ENCODE data around the gene PVALEF.

PVALEF gene

DNA sequence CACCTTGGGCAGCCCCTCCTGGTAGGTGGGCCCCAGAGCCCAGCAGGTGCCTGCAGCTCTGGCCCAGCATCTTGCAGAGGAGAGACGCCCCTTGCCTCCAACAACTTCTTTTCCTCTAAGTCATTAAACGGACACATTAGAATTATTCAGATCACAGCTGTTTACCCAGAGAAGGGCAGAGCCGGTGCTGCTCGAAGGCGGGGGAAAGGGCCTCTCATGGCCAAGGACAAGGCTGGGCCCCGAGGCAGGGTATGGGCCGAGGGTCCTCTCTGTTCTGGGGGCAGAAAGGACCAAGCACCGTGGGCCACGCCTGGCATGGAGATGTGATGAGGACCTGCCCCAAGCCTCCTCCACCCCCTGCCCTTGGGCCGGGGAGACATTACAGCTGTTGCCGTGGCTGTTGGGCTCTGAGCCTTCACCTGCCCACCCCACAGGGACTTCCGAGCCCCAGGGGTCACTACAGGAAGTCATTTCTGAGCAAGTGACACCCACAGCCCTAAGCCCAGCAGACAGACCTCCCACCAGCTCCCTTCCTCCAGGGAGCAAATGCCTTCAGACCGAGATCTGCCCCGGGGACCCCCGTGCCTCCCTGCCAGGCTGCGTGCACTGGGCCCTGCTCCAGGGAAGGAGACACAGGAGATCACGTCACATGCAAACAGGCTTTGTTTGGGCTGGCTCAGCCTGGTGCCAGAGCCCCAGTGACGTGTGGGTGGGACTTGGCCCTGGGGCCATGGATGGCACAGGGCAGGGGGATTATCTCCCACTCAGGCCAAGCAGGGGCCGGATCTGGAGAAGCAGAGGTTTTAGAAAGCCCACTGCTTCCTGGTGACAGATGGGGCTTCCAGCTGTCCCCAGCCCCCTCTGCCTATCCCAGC lies 699 bp upstream of the PVALEF start:
- no peaks in the 10 kb centered on the region for H3K36me3 ChIP-seq (ENCODE audit: insufficient read depth, insufficient read length, low read length)
- peak overlapping the region; percentile 63 for H3K9ac ChIP-seq (ENCODE audit: insufficient read length, low read depth)
- no peak overlapping the region for H3K4me3 ChIP-seq (ENCODE audit: insufficient read length, low read depth)
- no peak for DNase-seq (ENCODE audit: low read depth, low spot score)
- TF ChIP-seq YY1 (IDR thresholded peaks at IDR 0.05; ENCODE audit: insufficient read depth, insufficient read length) (no peak), ZNF274 (IDR thresholded peaks at IDR 0.05; ENCODE audit: low read depth, low read length) (no peak), SUZ12 (IDR thresholded peaks at IDR 0.05; ENCODE audit: extremely low read depth, insufficient read depth, insufficient read length) (no peak)
- peaks cover 34% of the 10 kb centered on the region for H3K27me3 ChIP-seq (ENCODE audit: insufficient read depth, insufficient read length)
- H3K9me3 ChIP-seq (ENCODE audit: insufficient read depth, low read length), result no peaks in the 10 kb centered on the region
- peaks cover 10% of the 10 kb centered on the region for H3K4me1 ChIP-seq (ENCODE audit: insufficient read depth, insufficient read length)

- peaks cover 34% of the 10 kb centered on the region for H3K27me3 ChIP-seq (ENCODE audit: insufficient read depth, insufficient read length)
- H3K9me3 ChIP-seq (ENCODE audit: insufficient read depth, low read length), result no peaks in the 10 kb centered on the region
- no peak for TF ChIP-seq ZNF274 (IDR thresholded peaks at IDR 0.05; ENCODE audit: low read depth, low read length)
- TF ChIP-seq YY1 (IDR thresholded peaks at IDR 0.05; ENCODE audit: insufficient read depth, insufficient read length), result no peak
- no peak for TF ChIP-seq SUZ12 (IDR thresholded peaks at IDR 0.05; ENCODE audit: extremely low read depth, insufficient read depth, insufficient read length)
- no peaks in the 10 kb centered on the region for H3K36me3 ChIP-seq (ENCODE audit: insufficient read depth, insufficient read length, low read length)
- peak within 1 kb of the TSS; percentile 46 for H3K4me3 ChIP-seq (ENCODE audit: insufficient read length, low read depth)
- DNase-seq (ENCODE audit: low read depth, low spot score), result no peak
- H3K4me1 ChIP-seq (ENCODE audit: insufficient read depth, insufficient read length), result peaks cover 10% of the 10 kb centered on the region
- H3K9ac ChIP-seq (ENCODE audit: insufficient read length, low read depth), result peak within 1 kb of the TSS; percentile 63
Observed at GRCh38 chr17:81166033-81166492, 756 bp downstream of the PVALEF start, which contains the start of gene AATK. AATK (minus strand) TSS chr17:81166221; CDS start chr17:81165992, 229 bp downstream.

DNA sequence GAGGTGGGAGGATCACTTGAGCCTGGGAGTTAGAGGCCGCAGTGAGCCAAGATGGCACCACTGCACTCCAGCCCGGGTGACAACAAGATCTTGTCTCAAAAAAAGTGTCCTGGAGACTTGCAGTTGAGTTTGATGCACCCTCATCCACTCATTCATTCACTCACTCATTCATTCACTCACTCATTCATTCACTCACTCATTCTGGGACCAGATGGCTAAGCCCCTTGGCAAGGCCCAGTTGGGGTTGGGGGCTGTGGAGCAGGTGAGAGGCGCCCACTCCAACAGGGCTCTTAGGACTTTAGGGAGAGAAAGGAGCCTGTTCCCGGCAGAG lies 1.9 kb downstream of the PVALEF start:
- no peaks in the 10 kb centered on the region for H3K9me3 ChIP-seq (ENCODE audit: insufficient read depth, low read length)
- H3K27me3 ChIP-seq (ENCODE audit: insufficient read depth, insufficient read length), result peaks cover 34% of the 10 kb centered on the region
- no peak overlapping the region for H3K9ac ChIP-seq (ENCODE audit: insufficient read length, low read depth)
- no peak overlapping the region for H3K4me3 ChIP-seq (ENCODE audit: insufficient read length, low read depth)
- DNase-seq (ENCODE audit: low read depth, low spot score), result no peak
- TF ChIP-seq ZNF274 (IDR thresholded peaks at IDR 0.05; ENCODE audit: low read depth, low read length) (no peak), YY1 (IDR thresholded peaks at IDR 0.05; ENCODE audit: insufficient read depth, insufficient read length) (no peak), SUZ12 (IDR thresholded peaks at IDR 0.05; ENCODE audit: extremely low read depth, insufficient read depth, insufficient read length) (no peak)
- H3K4me1 ChIP-seq (ENCODE audit: insufficient read depth, insufficient read length), result peaks cover 10% of the 10 kb centered on the region
- H3K36me3 ChIP-seq (ENCODE audit: insufficient read depth, insufficient read length, low read length), result no peaks in the 10 kb centered on the region

DNA sequence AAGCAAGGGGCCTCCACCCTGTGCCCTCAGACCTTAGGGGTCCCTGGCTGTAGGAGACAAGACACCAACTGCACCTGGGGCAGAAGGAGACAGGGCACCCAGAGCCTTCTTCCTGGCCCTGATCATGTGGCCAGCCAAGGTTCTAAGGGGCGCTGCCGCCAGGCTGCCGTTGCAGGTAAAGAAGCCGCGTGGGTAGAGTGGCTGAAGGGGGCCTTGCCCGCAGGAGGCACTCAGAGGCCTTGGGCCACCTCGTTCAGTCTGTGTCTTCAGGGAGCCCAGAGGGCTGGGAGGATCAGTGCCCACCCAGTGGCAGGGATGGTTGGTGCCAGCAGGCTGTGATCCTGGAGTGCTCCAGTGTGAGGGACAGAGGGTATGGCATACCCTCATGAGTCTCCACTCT lies 2.3 kb downstream of the PVALEF start:
- peaks cover 10% of the 10 kb centered on the region for H3K4me1 ChIP-seq (ENCODE audit: insufficient read depth, insufficient read length)
- no peaks in the 10 kb centered on the region for H3K36me3 ChIP-seq (ENCODE audit: insufficient read depth, insufficient read length, low read length)
- TF ChIP-seq YY1 (IDR thresholded peaks at IDR 0.05; ENCODE audit: insufficient read depth, insufficient read length), result no peak
- TF ChIP-seq ZNF274 (IDR thresholded peaks at IDR 0.05; ENCODE audit: low read depth, low read length), result no peak
- no peak for TF ChIP-seq SUZ12 (IDR thresholded peaks at IDR 0.05; ENCODE audit: extremely low read depth, insufficient read depth, insufficient read length)
- H3K4me3 ChIP-seq (ENCODE audit: insufficient read length, low read depth), result no peak overlapping the region
- H3K27me3 ChIP-seq (ENCODE audit: insufficient read depth, insufficient read length), result peaks cover 34% of the 10 kb centered on the region
- H3K9ac ChIP-seq (ENCODE audit: insufficient read length, low read depth), result no peak overlapping the region
- no peaks in the 10 kb centered on the region for H3K9me3 ChIP-seq (ENCODE audit: insufficient read depth, low read length)
- no peak for DNase-seq (ENCODE audit: low read depth, low spot score)

DNA sequence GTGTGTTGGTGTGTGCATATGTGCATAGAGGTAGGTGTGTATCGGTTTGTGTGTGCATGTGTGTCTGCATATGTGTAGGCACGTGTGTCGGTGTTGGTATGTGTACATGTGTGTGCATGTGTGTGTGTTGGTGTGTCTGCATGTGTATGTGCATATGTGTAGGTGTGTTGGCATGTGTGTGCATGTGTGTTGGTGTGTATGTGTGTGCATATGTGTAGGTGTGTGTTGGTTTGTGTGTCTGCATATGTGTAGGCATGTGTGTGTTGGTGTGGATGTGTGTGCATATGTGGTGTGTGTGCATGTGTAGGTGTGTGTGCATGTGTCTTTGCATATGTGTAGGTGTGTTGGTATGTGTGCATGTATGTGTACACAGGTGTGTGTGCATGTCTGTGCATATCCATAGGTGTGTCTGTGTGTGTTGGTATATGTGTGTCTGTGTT lies 4.6 kb downstream of the PVALEF start:
- Histone ChIP-seq H3K4me1 (ENCODE audit: insufficient read depth, insufficient read length) (peaks cover 5% of the 10 kb centered on the region), H3K9ac (ENCODE audit: insufficient read length, low read depth) (no peak overlapping the region), H3K27me3 (ENCODE audit: insufficient read depth, insufficient read length) (peaks cover 29% of the 10 kb centered on the region), H3K4me3 (ENCODE audit: insufficient read length, low read depth) (no peak overlapping the region), H3K9me3 (ENCODE audit: insufficient read depth, low read length) (no peaks in the 10 kb centered on the region), H3K36me3 (ENCODE audit: insufficient read depth, insufficient read length, low read length) (no peaks in the 10 kb centered on the region)
- TF ChIP-seq SUZ12 (IDR thresholded peaks at IDR 0.05; ENCODE audit: extremely low read depth, insufficient read depth, insufficient read length) (no peak), YY1 (IDR thresholded peaks at IDR 0.05; ENCODE audit: insufficient read depth, insufficient read length) (no peak), ZNF274 (IDR thresholded peaks at IDR 0.05; ENCODE audit: low read depth, low read length) (no peak)
- DNase-seq (ENCODE audit: low read depth, low spot score), result no peak

DNA sequence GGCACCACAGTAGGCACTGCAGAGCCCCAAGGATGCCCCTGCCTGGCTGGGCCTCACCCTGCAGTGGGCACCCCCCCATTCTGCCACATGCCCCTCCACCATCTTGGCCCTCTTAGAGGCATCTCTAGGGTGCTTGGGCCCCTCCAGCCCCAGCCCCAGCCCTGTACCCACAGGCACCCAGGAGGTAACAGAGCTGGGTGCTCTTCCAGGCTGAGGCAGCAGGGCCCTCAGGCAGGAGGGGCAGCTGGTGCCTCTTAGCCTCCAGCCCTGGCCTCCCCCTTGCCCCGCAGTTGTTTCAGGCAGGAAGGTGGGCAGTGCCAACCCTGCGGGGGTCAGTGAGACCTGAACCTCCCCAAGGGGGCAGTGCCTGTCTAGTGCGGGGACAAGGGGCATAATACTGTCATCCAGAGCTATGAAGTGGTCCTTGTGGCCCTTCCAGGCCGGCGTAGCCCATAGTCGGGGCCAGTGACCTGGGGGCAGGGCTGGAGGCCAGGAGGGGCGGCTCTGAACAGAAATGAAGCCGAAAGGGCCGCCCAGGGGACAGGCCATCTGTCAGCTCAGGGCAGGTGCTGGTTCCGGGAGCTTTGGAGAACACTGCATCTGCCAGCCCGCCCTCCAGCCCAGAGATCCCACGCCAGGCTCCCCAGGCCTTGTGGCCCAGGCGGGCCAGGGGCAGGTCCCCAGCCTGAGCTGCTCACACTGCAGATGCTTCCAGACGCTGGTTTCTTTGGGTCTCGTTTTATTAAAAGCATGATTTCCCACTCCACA lies 5.6 kb downstream of the PVALEF start:
- peaks cover 19% of the 10 kb centered on the region for H3K27me3 ChIP-seq (ENCODE audit: insufficient read depth, insufficient read length)
- H3K9me3 ChIP-seq (ENCODE audit: insufficient read depth, low read length), result no peaks in the 10 kb centered on the region
- DNase-seq (ENCODE audit: low read depth, low spot score), result no peak
- peaks cover 1% of the 10 kb centered on the region for H3K4me1 ChIP-seq (ENCODE audit: insufficient read depth, insufficient read length)
- H3K9ac ChIP-seq (ENCODE audit: insufficient read length, low read depth), result no peak overlapping the region
- H3K4me3 ChIP-seq (ENCODE audit: insufficient read length, low read depth), result no peak overlapping the region
- no peaks in the 10 kb centered on the region for H3K36me3 ChIP-seq (ENCODE audit: insufficient read depth, insufficient read length, low read length)
- TF ChIP-seq ZNF274 (IDR thresholded peaks at IDR 0.05; ENCODE audit: low read depth, low read length) (no peak), YY1 (IDR thresholded peaks at IDR 0.05; ENCODE audit: insufficient read depth, insufficient read length) (no peak), SUZ12 (IDR thresholded peaks at IDR 0.05; ENCODE audit: extremely low read depth, insufficient read depth, insufficient read length) (no peak)

DNA sequence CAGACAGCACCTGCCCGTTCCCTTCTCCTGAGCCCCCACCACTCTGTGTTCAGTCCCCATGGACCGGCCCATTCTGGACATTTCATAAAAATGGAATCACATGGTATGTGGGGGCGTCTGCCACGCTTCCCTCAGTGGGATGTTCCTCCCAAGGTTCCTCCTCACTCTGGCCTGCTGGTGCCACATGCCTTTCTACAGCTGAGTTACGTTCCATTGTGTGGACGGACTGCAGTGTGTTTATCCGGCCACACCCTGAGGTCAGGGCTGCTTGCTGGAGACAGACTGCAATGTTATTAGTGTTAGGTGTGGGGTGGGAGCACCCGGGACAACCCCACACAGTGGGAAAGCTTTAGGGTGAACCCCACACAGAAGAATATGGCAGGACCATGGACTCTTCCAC lies 6.6 kb downstream of the PVALEF start:
- Histone ChIP-seq H3K9me3 (ENCODE audit: insufficient read depth, low read length) (no peaks in the 10 kb centered on the region), H3K4me1 (ENCODE audit: insufficient read depth, insufficient read length) (peaks cover 1% of the 10 kb centered on the region), H3K27me3 (ENCODE audit: insufficient read depth, insufficient read length) (peaks cover 14% of the 10 kb centered on the region), H3K4me3 (ENCODE audit: insufficient read length, low read depth) (no peak overlapping the region), H3K9ac (ENCODE audit: insufficient read length, low read depth) (no peak overlapping the region), H3K36me3 (ENCODE audit: insufficient read depth, insufficient read length, low read length) (no peaks in the 10 kb centered on the region)
- DNase-seq (ENCODE audit: low read depth, low spot score), result no peak
- no peak for TF ChIP-seq YY1 (IDR thresholded peaks at IDR 0.05; ENCODE audit: insufficient read depth, insufficient read length)
- TF ChIP-seq SUZ12 (IDR thresholded peaks at IDR 0.05; ENCODE audit: extremely low read depth, insufficient read depth, insufficient read length), result no peak
- no peak for TF ChIP-seq ZNF274 (IDR thresholded peaks at IDR 0.05; ENCODE audit: low read depth, low read length)

All from NT2/D1 (cell line).